Esophagus muscularis mucosa (tissue), 4 donors: ENCODE measurements around the gene GMPR. TPM values are rescaled to one million over a fixed set of nuclear protein-coding genes. Genes with fewer than 3 reads are reported as not detected.

Experiments
- DNase-seq: peaks from one replicate; pipeline ENCODE4 v3.0.0-alpha.2; 2017; ENCODE audit errors: extremely low spot score
- H3K27ac ChIP-seq, 4 donors: fragments of 200-600 bp; sonication (generic); replicated peaks in 1 of 4; 1 replicate in 3 of 4; 2 replicates in 1 of 4; pipeline ENCODE4 v1.5.1; 2016 to 2019; ENCODE audit warnings: mild to moderate bottlenecking in 1 of 4
- H3K27me3 ChIP-seq, 4 donors: fragments of 200-600 bp; sonication (generic); one replicate each; pipeline versions ENCODE4 v1.5.1 to v1.6.0; 2016 to 2019
- H3K36me3 ChIP-seq, 4 donors: fragments of 200-600 bp; sonication (generic); one replicate each; pipeline ENCODE4 v1.5.1; 2016 to 2019
- H3K4me1 ChIP-seq, 4 donors: fragments of 200-600 bp; sonication (generic); one replicate each; pipeline ENCODE4 v1.5.1; 2016 to 2019
- H3K4me3 ChIP-seq, 4 donors: fragments of 200-600 bp; sonication (generic); 1 replicate in 2 of 4; 2 replicates in 2 of 4; pipeline ENCODE4 v1.5.1; 2016 to 2019; ENCODE audit warnings: mild to moderate bottlenecking in 4 of 4, moderate library complexity in 1 of 4
- H3K9me3 ChIP-seq, 4 donors: fragments of 200-600 bp; sonication (generic); 1 replicate in 3 of 4; 2 replicates in 1 of 4; pipeline ENCODE4 v1.5.1; 2016 to 2019
- CTCF ChIP-seq, 3 experiments: fragments of 200-600 bp in 2 of 3; fragments of 450-650 bp in 1 of 3; sonication (generic) in 2 of 3; IDR thresholded peaks; one replicate each; pipeline ENCODE4 v1.5.1; 2017 to 2019; ENCODE audit warnings: antibody characterized with exemption in 3 of 3, mild to moderate bottlenecking in 2 of 3, moderate library complexity in 1 of 3
- EP300 ChIP-seq: sonication (generic); formaldehyde crosslinking; IDR thresholded peaks from one replicate; pipeline ENCODE4 v1.6.1; 2017; ENCODE audit warnings: antibody characterized with exemption
- POLR2A ChIP-seq: fragments of 450-650 bp; IDR thresholded peaks from one replicate; pipeline ENCODE4 v1.6.1; 2017; ENCODE audit warnings: antibody characterized with exemption, moderate library complexity, mild to moderate bottlenecking, low read depth
- POLR2AphosphoS5 ChIP-seq, 2 donors: sonication (generic); formaldehyde crosslinking; IDR thresholded peaks; one replicate each; pipeline ENCODE4 v1.6.1; 2017; ENCODE audit warnings: antibody characterized with exemption in 2 of 2
- WGBS: methylation state at CpG from one replicate; pipeline ENCODE4 v1.1.5; 2018; 5-methylcytosine and 5-hydroxymethylcytosine counted together
- intact Hi-C: fragments of 100-400 bp; cut with DNase I; formaldehyde crosslinking; loops from one replicate; pipeline ENCODE4 v1.15.1; 2023
- total RNA-seq, 4 donors: library from RNA; depleted of rRNA; stranded (reverse); fragments of >200 nt; gene quantifications; one replicate each; pipeline versions ENCODE4 v1.1.0 to v1.2.1, GENCODE V29; 2016

GMPR gene
- total RNA-seq, 4 donors from 2014 or later, result 32.8 to 69.7 (median 52.0) TPM

DNA sequence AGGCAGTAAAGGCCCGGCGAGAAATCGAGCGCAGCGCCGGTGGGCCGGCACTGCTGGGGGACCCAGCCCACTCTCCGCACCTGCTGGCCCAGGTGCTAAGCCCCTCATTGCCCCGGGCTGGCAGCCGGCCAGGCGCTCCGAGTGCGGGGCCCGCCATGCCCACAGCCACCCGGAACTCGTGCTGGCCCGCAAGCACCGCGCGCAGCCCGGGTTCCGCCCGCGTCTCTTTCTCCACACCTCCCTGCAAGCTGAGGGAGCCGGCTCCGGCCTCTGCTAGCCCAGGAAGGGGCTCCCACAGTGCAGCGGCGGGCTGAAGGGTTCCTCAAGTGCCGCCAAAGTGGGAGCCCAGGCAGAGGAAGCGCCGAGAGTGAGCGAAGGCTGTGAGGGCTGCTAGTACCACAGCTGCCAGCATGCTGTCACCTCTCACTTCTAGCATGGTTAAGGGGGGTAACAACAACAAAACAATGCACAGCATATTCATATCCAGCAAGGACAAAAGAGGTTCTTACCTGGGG lies 11.3 kb upstream of the GMPR start:
- no peaks in the 10 kb centered on the region for H3K36me3 ChIP-seq
- 86% methylated on average over 21 of the region's 32 CpGs for WGBS
- DNase-seq, result no peak
- no peaks in the 10 kb centered on the region for H3K9me3 ChIP-seq
- TF ChIP-seq EP300, result no peak
- no peak for TF ChIP-seq CTCF (IDR thresholded peaks at IDR 0.05)
- no peak for TF ChIP-seq POLR2AphosphoS5 (IDR thresholded peaks at IDR 0.05)
- no peak for TF ChIP-seq POLR2A
- H3K4me1 ChIP-seq, result peaks cover 3 to 17% (median 14%) of the 10 kb centered on the region in 4 donors
- H3K27me3 ChIP-seq, result no peaks in the 10 kb centered on the region
- intact Hi-C loops, result no loop called here
- no peak overlapping the region for H3K4me3 ChIP-seq
- no peak overlapping the region for H3K27ac ChIP-seq

DNA sequence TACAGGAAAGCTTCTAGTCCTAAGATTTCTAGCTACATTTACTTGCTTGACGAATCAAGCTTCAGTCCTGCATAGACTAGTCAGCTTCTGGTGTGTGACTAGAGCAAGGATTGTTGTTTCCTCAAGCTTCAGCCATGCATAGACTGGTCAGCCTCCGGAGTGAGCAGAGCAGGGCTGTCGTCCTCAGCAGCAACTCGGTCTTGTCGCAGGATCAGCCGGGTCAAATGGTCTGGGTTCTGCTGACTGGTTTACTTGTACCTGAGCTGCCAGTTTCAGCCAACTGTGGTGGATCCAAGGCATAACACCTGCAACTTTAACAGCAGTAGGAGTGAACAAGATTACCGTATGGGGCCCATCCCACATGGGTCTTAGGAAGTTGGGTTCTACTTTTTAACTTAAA lies 10.8 kb upstream of the GMPR start:
- Histone ChIP-seq H3K36me3 (no peaks in the 10 kb centered on the region), H3K9me3 (no peaks in the 10 kb centered on the region), H3K4me1 (peaks cover 3 to 17% (median 14%) of the 10 kb centered on the region in 4 donors), H3K4me3 (no peak overlapping the region), H3K27me3 (no peaks in the 10 kb centered on the region), H3K27ac (no peak overlapping the region)
- TF ChIP-seq POLR2AphosphoS5 (IDR thresholded peaks at IDR 0.05) (no peak), EP300 (no peak), CTCF (IDR thresholded peaks at IDR 0.05) (no peak), POLR2A (no peak)
- intact Hi-C loops, result no loop called here
- WGBS, result 100% methylated on average over 3 of the region's 7 CpGs
- no peak for DNase-seq

- no peak overlapping the region for H3K4me3 ChIP-seq
- H3K27ac ChIP-seq, result no peak overlapping the region
- H3K4me1 ChIP-seq, result peaks cover 3 to 17% (median 14%) of the 10 kb centered on the region in 4 donors
- no peaks in the 10 kb centered on the region for H3K27me3 ChIP-seq
- TF ChIP-seq EP300 (no peak), POLR2AphosphoS5 (IDR thresholded peaks at IDR 0.05) (no peak), POLR2A (no peak), CTCF (IDR thresholded peaks at IDR 0.05) (no peak)
- no peaks in the 10 kb centered on the region for H3K9me3 ChIP-seq
- intact Hi-C loops, result no loop called here
- H3K36me3 ChIP-seq, result no peaks in the 10 kb centered on the region
- DNase-seq, result no peak
- 100% methylated on average over 5 of the region's 5 CpGs for WGBS
These were observed 10.3 kb upstream of the GMPR start for GRCh38 chr6:16228043-16228442.

DNA sequence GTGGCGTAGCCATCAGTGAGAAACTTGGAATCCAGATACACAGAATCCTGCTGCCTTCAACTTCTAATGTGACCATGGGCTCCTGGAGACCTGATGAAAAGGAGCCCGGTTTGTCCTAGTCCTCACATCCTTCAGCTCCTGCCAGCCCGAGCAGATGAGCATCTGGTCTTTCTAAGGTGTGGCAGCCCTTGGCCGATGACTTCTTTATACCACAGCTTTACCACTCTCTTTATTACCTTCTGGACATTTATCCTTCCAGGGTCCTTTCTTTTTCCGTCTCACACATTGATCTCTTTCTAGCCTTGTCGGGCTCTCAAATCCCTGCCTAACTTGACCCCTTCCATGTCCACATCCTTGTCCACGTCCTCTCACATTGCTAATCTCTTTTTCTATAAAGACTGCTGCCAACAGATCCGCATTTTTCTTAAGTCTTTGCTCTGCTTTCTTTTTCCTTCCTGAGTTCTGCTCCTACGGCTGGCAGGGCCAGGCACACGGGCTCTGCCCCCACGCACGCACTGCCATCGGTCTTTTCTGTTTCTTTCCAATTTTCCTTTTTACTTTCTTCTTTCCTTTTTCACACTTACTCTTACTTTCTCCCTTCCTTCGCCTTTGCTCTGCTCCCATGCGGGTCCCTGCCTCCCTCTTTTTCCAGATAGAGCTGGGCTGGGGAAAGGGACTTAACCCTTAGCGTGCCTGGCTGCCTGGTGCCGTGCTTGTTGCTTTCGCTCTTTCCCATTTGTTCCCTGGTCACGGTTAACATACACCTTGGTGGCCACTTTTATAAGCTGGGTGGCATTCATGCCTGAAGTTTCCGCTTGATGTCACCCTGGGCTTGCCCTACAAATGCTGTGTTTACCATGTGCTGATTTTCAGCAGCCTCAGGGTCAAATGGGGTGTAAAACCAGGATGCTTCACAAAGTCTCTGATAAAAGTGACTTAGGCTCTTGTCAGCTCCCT lies 9.4 kb upstream of the GMPR start:
- H3K36me3 ChIP-seq, result no peaks in the 10 kb centered on the region
- 67% methylated on average over 19 of the region's 20 CpGs for WGBS
- no peaks in the 10 kb centered on the region for H3K27me3 ChIP-seq
- no peaks in the 10 kb centered on the region for H3K9me3 ChIP-seq
- intact Hi-C loops, result no loop called here
- no peak for DNase-seq
- H3K4me3 ChIP-seq, result peak overlapping the region in 1 of 4 donors; percentile 3
- TF ChIP-seq POLR2A (no peak), CTCF (IDR thresholded peaks at IDR 0.05) (no peak), POLR2AphosphoS5 (IDR thresholded peaks at IDR 0.05) (no peak), EP300 (no peak)
- H3K4me1 ChIP-seq, result peaks cover 3 to 17% (median 14%) of the 10 kb centered on the region in 4 donors
- H3K27ac ChIP-seq, result no peak overlapping the region
